Immature natural killer cell (primary cell): Measurements from ENCODE around the gene CPLX4. TPM values are rescaled to one million over a fixed set of nuclear protein-coding genes. Genes with fewer than 3 reads are reported as not detected.

Source experiments
- DNase-seq, 3 donors: peaks; one replicate each; pipeline ENCODE4 v3.0.0; 2022; ENCODE audit warnings: mixed read lengths in 1 of 3
- H3K27ac Mint-ChIP-seq, 6 donors: one replicate each; pipeline ENCODE4 v1.8.0; 2020; ENCODE audit warnings: mixed read lengths in 6 of 6, mild to moderate bottlenecking in 5 of 6, inconsistent platforms in 4 of 6, moderate library complexity in 3 of 6
- H3K27me3 Mint-ChIP-seq, 3 donors: one replicate each; pipeline ENCODE4 v1.8.0; 2020 to 2021; ENCODE audit warnings: low read depth in 3 of 3, mild to moderate bottlenecking in 3 of 3, mixed read lengths in 3 of 3, moderate library complexity in 3 of 3, inconsistent platforms in 1 of 3
- H3K36me3 Mint-ChIP-seq, 3 donors: one replicate each; pipeline ENCODE4 v1.8.0; 2020; ENCODE audit warnings: mixed read lengths in 3 of 3, inconsistent platforms in 2 of 3, mild to moderate bottlenecking in 2 of 3
- H3K4me1 Mint-ChIP-seq, 2 donors: one replicate each; pipeline ENCODE4 v1.8.0; 2020; ENCODE audit warnings: inconsistent platforms in 2 of 2, mild to moderate bottlenecking in 2 of 2, mixed read lengths in 2 of 2, moderate library complexity in 1 of 2
- H3K4me3 Mint-ChIP-seq, 5 donors: one replicate each; pipeline ENCODE4 v1.8.0; 2020; ENCODE audit warnings: mild to moderate bottlenecking in 5 of 5, mixed read lengths in 5 of 5, inconsistent platforms in 3 of 5, moderate library complexity in 3 of 5
- H3K9me3 Mint-ChIP-seq, 6 donors: one replicate each; pipeline ENCODE4 v1.8.0; 2020; ENCODE audit warnings: mild to moderate bottlenecking in 6 of 6, mixed read lengths in 6 of 6, inconsistent platforms in 4 of 6, moderate library complexity in 3 of 6
- polyA plus RNA-seq, 3 donors: library from polyadenylated mRNA; unstranded; fragments of 300-500 nt; fragmentation: Illumina TruSeq; gene quantifications; one replicate each; pipeline ENCODE4 v1.2.3, GENCODE V29; 2021

CPLX4 gene
- polyA plus RNA-seq, 3 donors from 2014 or later = not detected

- no peak overlapping the region for H3K27ac Mint-ChIP-seq
- H3K27me3 Mint-ChIP-seq = peaks cover 24 to 28% (median 25%) of the 10 kb centered on the region in 3 donors
- peaks cover 0 to 4% (median 0%) of the 10 kb centered on the region in 3 donors for H3K36me3 Mint-ChIP-seq
- peak overlapping the region in 1 of 5 donors; percentile 38 for H3K4me3 Mint-ChIP-seq
- DNase-seq = no peak
- peaks cover 6% of the 10 kb centered on the region in 2 donors for H3K4me1 Mint-ChIP-seq
- H3K9me3 Mint-ChIP-seq = no peaks in the 10 kb centered on the region
Observed at GRCh38 chr18:59272221-59272888, 46.1 kb downstream of the CPLX4 start.

GRCh38 chr18:59271606-59272220 is 46.7 kb downstream of the CPLX4 start:
- no peak for DNase-seq
- Mint-ChIP-seq H3K4me1 (peaks cover 6% of the 10 kb centered on the region in 2 donors), H3K27me3 (peaks cover 23 to 30% (median 24%) of the 10 kb centered on the region in 3 donors), H3K36me3 (peaks cover 0 to 4% (median 0%) of the 10 kb centered on the region in 3 donors), H3K9me3 (no peaks in the 10 kb centered on the region), H3K27ac (no peak overlapping the region), H3K4me3 (peak overlapping the region in 1 of 5 donors; percentile 38)

- Mint-ChIP-seq H3K9me3 (no peaks in the 10 kb centered on the region), H3K4me1 (peaks cover 6% of the 10 kb centered on the region in 2 donors), H3K27ac (no peak overlapping the region), H3K36me3 (peaks cover 0 to 4% (median 0%) of the 10 kb centered on the region in 3 donors), H3K4me3 (no peak overlapping the region), H3K27me3 (peaks cover 26 to 40% (median 29%) of the 10 kb centered on the region in 3 donors)
- DNase-seq = no peak
Observed at GRCh38 chr18:59270689-59271257, 47.7 kb downstream of the CPLX4 start.

GRCh38 chr18:59269563-59270119 is 48.8 kb downstream of the CPLX4 start:
- no peaks in the 10 kb centered on the region for H3K9me3 Mint-ChIP-seq
- no peak for DNase-seq
- H3K36me3 Mint-ChIP-seq = peaks cover 0 to 4% (median 0%) of the 10 kb centered on the region in 3 donors
- peak overlapping the region in 4 of 5 donors; percentile 1 to 60 (median 24) for H3K4me3 Mint-ChIP-seq
- no peak overlapping the region for H3K27ac Mint-ChIP-seq
- peaks cover 6% of the 10 kb centered on the region in 2 donors for H3K4me1 Mint-ChIP-seq
- H3K27me3 Mint-ChIP-seq = peaks cover 25 to 35% (median 26%) of the 10 kb centered on the region in 3 donors

GRCh38 chr18:59268721-59269562 is 49.5 kb downstream of the CPLX4 start:
- H3K4me1 Mint-ChIP-seq = peaks cover 6% of the 10 kb centered on the region in 2 donors
- no peaks in the 10 kb centered on the region for H3K9me3 Mint-ChIP-seq
- H3K27me3 Mint-ChIP-seq = peaks cover 22 to 35% (median 26%) of the 10 kb centered on the region in 3 donors
- peaks cover 0 to 4% (median 0%) of the 10 kb centered on the region in 3 donors for H3K36me3 Mint-ChIP-seq
- no peak overlapping the region for H3K27ac Mint-ChIP-seq
- peak overlapping the region in 1 of 5 donors; percentile 60 for H3K4me3 Mint-ChIP-seq
- DNase-seq = no peak

- Mint-ChIP-seq H3K36me3 (peaks cover 0 to 4% (median 0%) of the 10 kb centered on the region in 3 donors), H3K4me3 (no peak overlapping the region), H3K27ac (no peak overlapping the region), H3K27me3 (peaks cover 24 to 40% (median 26%) of the 10 kb centered on the region in 3 donors), H3K9me3 (peaks cover 0 to 7% (median 0%) of the 10 kb centered on the region in 6 donors), H3K4me1 (peaks cover 6 to 11% of the 10 kb centered on the region in 2 donors)
- DNase-seq = no peak
Observed at GRCh38 chr18:59268127-59268720, 50.2 kb downstream of the CPLX4 start.

GRCh38 chr18:59267503-59268126 is 50.8 kb downstream of the CPLX4 start:
- peaks cover 0 to 4% (median 0%) of the 10 kb centered on the region in 3 donors for H3K36me3 Mint-ChIP-seq
- H3K9me3 Mint-ChIP-seq = peaks cover 0 to 9% (median 1%) of the 10 kb centered on the region in 6 donors
- no peak for DNase-seq
- H3K27me3 Mint-ChIP-seq = peaks cover 24 to 46% (median 26%) of the 10 kb centered on the region in 3 donors
- no peak overlapping the region for H3K27ac Mint-ChIP-seq
- H3K4me3 Mint-ChIP-seq = no peak overlapping the region
- peaks cover 6 to 11% of the 10 kb centered on the region in 2 donors for H3K4me1 Mint-ChIP-seq

GRCh38 chr18:59266886-59267502 is 51.5 kb downstream of the CPLX4 start:
- Mint-ChIP-seq H3K27me3 (peaks cover 24 to 47% (median 26%) of the 10 kb centered on the region in 3 donors), H3K36me3 (peaks cover 0 to 4% (median 0%) of the 10 kb centered on the region in 3 donors), H3K9me3 (peaks cover 0 to 9% (median 1%) of the 10 kb centered on the region in 6 donors), H3K27ac (no peak overlapping the region), H3K4me3 (no peak overlapping the region), H3K4me1 (peaks cover 6 to 11% of the 10 kb centered on the region in 2 donors)
- DNase-seq = no peak

GRCh38 chr18:59266459-59266858 is 52.0 kb downstream of the CPLX4 start:
- peaks cover 6 to 11% of the 10 kb centered on the region in 2 donors for H3K4me1 Mint-ChIP-seq
- peaks cover 22 to 47% (median 26%) of the 10 kb centered on the region in 3 donors for H3K27me3 Mint-ChIP-seq
- peaks cover 0 to 4% (median 0%) of the 10 kb centered on the region in 3 donors for H3K36me3 Mint-ChIP-seq
- no peak overlapping the region for H3K27ac Mint-ChIP-seq
- H3K9me3 Mint-ChIP-seq = peaks cover 0 to 9% (median 3%) of the 10 kb centered on the region in 6 donors
- DNase-seq = no peak
- no peak overlapping the region for H3K4me3 Mint-ChIP-seq

GRCh38 chr18:59265974-59266369 is 52.5 kb downstream of the CPLX4 start:
- H3K9me3 Mint-ChIP-seq = peaks cover 0 to 9% (median 3%) of the 10 kb centered on the region in 6 donors
- no peak for DNase-seq
- peaks cover 21 to 46% (median 21%) of the 10 kb centered on the region in 3 donors for H3K27me3 Mint-ChIP-seq
- H3K4me3 Mint-ChIP-seq = peak overlapping the region in 3 of 5 donors; percentile 15 to 46 (median 38)
- peaks cover 0 to 4% (median 0%) of the 10 kb centered on the region in 3 donors for H3K36me3 Mint-ChIP-seq
- peaks cover 6 to 11% of the 10 kb centered on the region in 2 donors for H3K4me1 Mint-ChIP-seq
- no peak overlapping the region for H3K27ac Mint-ChIP-seq

- Mint-ChIP-seq H3K4me1 (peaks cover 6 to 11% of the 10 kb centered on the region in 2 donors), H3K27ac (no peak overlapping the region), H3K27me3 (peaks cover 16 to 44% (median 21%) of the 10 kb centered on the region in 3 donors), H3K36me3 (peaks cover 0 to 4% (median 0%) of the 10 kb centered on the region in 3 donors), H3K9me3 (peaks cover 0 to 9% (median 3%) of the 10 kb centered on the region in 6 donors), H3K4me3 (peak overlapping the region in 3 of 5 donors; percentile 4 to 46 (median 15))
- no peak for DNase-seq
Observed at GRCh38 chr18:59265246-59265973, 53.0 kb downstream of the CPLX4 start.
